COLO829 (cell line): ENCODE results near the gene RHBDF2.

Source experiments
- DNase-seq: peaks from one replicate; pipeline ENCODE4 v3.0.0; 2012; ENCODE audit warnings: low spot score

RHBDF2 gene

GRCh38 chr17:76501018-76501826, at the start of gene RHBDF2:
TSS of gene RHBDF2 (minus strand) at chr17:76501423. CDS start at chr17:76481524, 19,899 bp downstream.
- DNase-seq = peak; percentile 79

GRCh38 chr17:76549539-76549938, 48.3 kb upstream of the RHBDF2 start:
- no peak for DNase-seq

GRCh38 chr17:76549215-76549518, 47.9 kb upstream of the RHBDF2 start:
- DNase-seq = no peak

- no peak for DNase-seq
Measured at GRCh38 chr17:76548378-76549214, 47.4 kb upstream of the RHBDF2 start.

- no peak for DNase-seq
Measured at GRCh38 chr17:76547642-76548202, 46.5 kb upstream of the RHBDF2 start.

GRCh38 chr17:76547183-76547641, 46.0 kb upstream of the RHBDF2 start:
- no peak for DNase-seq

GRCh38 chr17:76546556-76547182, 45.4 kb upstream of the RHBDF2 start:
- DNase-seq = peak; percentile 63

GRCh38 chr17:76545918-76546555, 44.8 kb upstream of the RHBDF2 start:
- DNase-seq = no peak

GRCh38 chr17:76544546-76545365, 43.5 kb upstream of the RHBDF2 start:
- no peak for DNase-seq

- no peak for DNase-seq
Measured at GRCh38 chr17:76543826-76544545, 42.8 kb upstream of the RHBDF2 start.

GRCh38 chr17:76543482-76543825, 42.2 kb upstream of the RHBDF2 start:
- DNase-seq = no peak

- no peak for DNase-seq
Measured at GRCh38 chr17:76542984-76543383, 41.8 kb upstream of the RHBDF2 start.

- DNase-seq = no peak
Measured at GRCh38 chr17:76542566-76542971, 41.3 kb upstream of the RHBDF2 start.

GRCh38 chr17:76541739-76542454, 40.7 kb upstream of the RHBDF2 start:
- no peak for DNase-seq

GRCh38 chr17:76540381-76541300, 39.4 kb upstream of the RHBDF2 start:
- peak; percentile 88 for DNase-seq

- DNase-seq = no peak
Measured at GRCh38 chr17:76539631-76540271, 38.5 kb upstream of the RHBDF2 start, which contains the start of gene PRCD. TSS of gene PRCD (plus strand) at chr17:76540044. CDS start at chr17:76540142, 98 bp downstream.

- no peak for DNase-seq
Measured at GRCh38 chr17:76538941-76539570, 37.8 kb upstream of the RHBDF2 start.
